NB4 (cell line): ENCODE results near the gene MAP1LC3B.

Experiments
- POLR2A ChIP-seq: IDR thresholded peaks from 2 replicates; pipeline ENCODE4 v1.6.1; 2011; ENCODE audit warnings: mild to moderate bottlenecking; ENCODE audit not compliant: insufficient read length; ENCODE audit errors: extremely low read depth
- TF ChIP-seq, protein P1 (sequence below): IDR thresholded peaks from one replicate; pipeline ENCODE4 v1.5.1; 2012; ENCODE audit warnings: low read depth, low read length
- TF ChIP-seq, protein P2 (sequence below): IDR thresholded peaks from 2 replicates; pipeline ENCODE4 v1.6.1; 2011; ENCODE audit warnings: low read depth, low read length

DNA sequence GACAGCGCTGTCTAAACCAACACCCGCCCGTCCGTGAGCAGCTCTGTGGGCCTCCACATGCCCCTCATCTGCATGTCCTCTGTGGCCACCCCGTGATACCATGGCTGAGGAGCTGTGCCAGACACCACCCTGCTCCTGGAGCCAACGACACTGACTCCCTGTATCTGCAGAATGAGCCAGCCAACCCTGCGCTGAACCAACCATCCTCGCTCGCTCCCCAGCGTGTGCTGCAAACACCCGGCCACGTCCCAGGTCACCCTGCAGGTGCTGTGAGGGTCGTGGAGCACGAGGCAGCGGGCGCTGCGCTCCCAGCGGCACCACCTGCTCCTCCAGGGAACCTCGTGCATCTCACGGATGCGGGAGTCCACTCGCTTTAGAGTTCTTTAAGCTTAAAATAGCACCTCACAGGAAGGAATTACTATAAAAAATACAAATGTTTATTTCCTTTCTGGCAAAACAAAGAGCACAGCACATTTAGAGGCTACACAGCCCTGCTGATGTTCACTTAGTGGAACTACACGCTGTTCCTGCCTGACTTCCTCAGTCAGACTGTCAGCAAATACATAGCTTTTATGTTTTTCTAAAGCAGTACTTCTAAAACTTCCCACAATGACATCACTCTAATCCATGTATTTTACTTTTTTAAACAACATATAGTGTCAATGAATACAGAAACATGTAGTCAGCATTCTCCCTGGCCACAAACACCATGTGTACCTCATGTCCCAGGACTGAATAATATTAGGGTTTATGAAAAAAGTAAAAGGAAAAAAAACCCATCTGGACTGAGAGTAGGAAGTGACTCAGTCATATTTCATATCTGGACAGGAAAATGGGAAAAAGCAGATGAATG is 43.5 kb downstream of the MAP1LC3B start:
- TF ChIP-seq, protein P1, sequence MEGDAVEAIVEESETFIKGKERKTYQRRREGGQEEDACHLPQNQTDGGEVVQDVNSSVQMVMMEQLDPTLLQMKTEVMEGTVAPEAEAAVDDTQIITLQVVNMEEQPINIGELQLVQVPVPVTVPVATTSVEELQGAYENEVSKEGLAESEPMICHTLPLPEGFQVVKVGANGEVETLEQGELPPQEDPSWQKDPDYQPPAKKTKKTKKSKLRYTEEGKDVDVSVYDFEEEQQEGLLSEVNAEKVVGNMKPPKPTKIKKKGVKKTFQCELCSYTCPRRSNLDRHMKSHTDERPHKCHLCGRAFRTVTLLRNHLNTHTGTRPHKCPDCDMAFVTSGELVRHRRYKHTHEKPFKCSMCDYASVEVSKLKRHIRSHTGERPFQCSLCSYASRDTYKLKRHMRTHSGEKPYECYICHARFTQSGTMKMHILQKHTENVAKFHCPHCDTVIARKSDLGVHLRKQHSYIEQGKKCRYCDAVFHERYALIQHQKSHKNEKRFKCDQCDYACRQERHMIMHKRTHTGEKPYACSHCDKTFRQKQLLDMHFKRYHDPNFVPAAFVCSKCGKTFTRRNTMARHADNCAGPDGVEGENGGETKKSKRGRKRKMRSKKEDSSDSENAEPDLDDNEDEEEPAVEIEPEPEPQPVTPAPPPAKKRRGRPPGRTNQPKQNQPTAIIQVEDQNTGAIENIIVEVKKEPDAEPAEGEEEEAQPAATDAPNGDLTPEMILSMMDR: no peak
- no peak for TF ChIP-seq POLR2A
- TF ChIP-seq, protein P2, sequence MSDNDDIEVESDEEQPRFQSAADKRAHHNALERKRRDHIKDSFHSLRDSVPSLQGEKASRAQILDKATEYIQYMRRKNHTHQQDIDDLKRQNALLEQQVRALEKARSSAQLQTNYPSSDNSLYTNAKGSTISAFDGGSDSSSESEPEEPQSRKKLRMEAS: no peak
